K562 (cell line): ENCODE data around the gene ZNF548. TPM values are rescaled to one million over a fixed set of nuclear protein-coding genes. Genes with fewer than 3 reads are reported as not detected.
A peak's percentile ranks its signal among the peaks of the same experiment; 100 is the strongest.

Experiments
- HNRNPUL1 ChIP-seq: fragments of 200-400 bp; formaldehyde crosslinking; IDR thresholded peaks from 2 replicates; pipeline ENCODE4 v1.6.1; 2017; ENCODE audit warnings: low read length
- LARP7 ChIP-seq: fragments of 450-650 bp; IDR thresholded peaks from 2 replicates; pipeline ENCODE4 v1.6.1; 2016
- ZNF140 ChIP-seq: fragments of 250-450 bp; sonication (Bioruptor Pico); IDR thresholded peaks from 2 replicates; pipeline ENCODE4 v1.8.0; 2021; ENCODE audit warnings: moderate library complexity, mild to moderate bottlenecking, inconsistent platforms
- polyA plus RNA-seq, 8 experiments: library from polyadenylated mRNA; depleted of rRNA in 4 of 8; stranded (reverse) in 5 of 8; unstranded in 3 of 8; fragments of >200 nt; fragmentation: Nextera tagmentation in 2 of 8; fragmentation: Illumina TruSeq in 1 of 8; extraction: Ambion mirVana in 2 of 8; extraction: Trizol in 1 of 8; gene quantifications; 2 replicates each; pipeline versions ENCODE4 v1.2.1 to v1.2.3, GENCODE V29; 2011 to 2014; ENCODE audit warnings: inconsistent platforms in 1 of 8, missing spikeins in 1 of 8
- total RNA-seq, 7 experiments: library from RNA; depleted of rRNA in 6 of 7; stranded (reverse); fragments of >200 nt in 6 of 7; fragmentation: Illumina TruSeq in 2 of 7; extraction: Trizol in 2 of 7; gene quantifications; 2 replicates each; pipeline versions ENCODE4 v1.2.1 to v1.2.3, GENCODE V29; 2011 to 2021; ENCODE audit warnings: low replicate concordance in 1 of 7
- TF ChIP-seq, protein P1 (sequence below), 2 experiments: fragments of 450-650 bp in 1 of 2; sonication (generic) in 1 of 2; formaldehyde crosslinking in 1 of 2; IDR thresholded peaks; 2 replicates each; pipeline versions ENCODE4 v1.7.1 to v1.9.0; 2016 to 2022; ENCODE audit warnings: inconsistent platforms in 1 of 2, mild to moderate bottlenecking in 1 of 2, missing genetic modification reagents in 1 of 2
- TF ChIP-seq, protein P2 (sequence below): sonication (generic); formaldehyde crosslinking; IDR thresholded peaks from 2 replicates; pipeline ENCODE4 v1.8.1; 2023; ENCODE audit warnings: mild to moderate bottlenecking, missing genetic modification reagents
- TF ChIP-seq, protein P3 (sequence below), 2 experiments: fragments of 450-650 bp; IDR thresholded peaks; 2 replicates each; pipeline ENCODE4 v1.6.1; 2018; ENCODE audit warnings: mild to moderate bottlenecking in 2 of 2, low read depth in 1 of 2; ENCODE audit not compliant: partially characterized antibody in 2 of 2

ZNF548 gene
- total and polyA plus RNA-seq, 9 of the 15 experiments (the other 6 are each of a cell fraction or from before 2014, with no cell fraction given), result 1.5 to 8.7 (median 4.5) TPM

GRCh38 chr19:57362997-57363687 is 26.5 kb upstream of the ZNF548 start, which contains the start of the genes TRAPPC2B and ZNF547 (continued):
- TF ChIP-seq, protein P1, sequence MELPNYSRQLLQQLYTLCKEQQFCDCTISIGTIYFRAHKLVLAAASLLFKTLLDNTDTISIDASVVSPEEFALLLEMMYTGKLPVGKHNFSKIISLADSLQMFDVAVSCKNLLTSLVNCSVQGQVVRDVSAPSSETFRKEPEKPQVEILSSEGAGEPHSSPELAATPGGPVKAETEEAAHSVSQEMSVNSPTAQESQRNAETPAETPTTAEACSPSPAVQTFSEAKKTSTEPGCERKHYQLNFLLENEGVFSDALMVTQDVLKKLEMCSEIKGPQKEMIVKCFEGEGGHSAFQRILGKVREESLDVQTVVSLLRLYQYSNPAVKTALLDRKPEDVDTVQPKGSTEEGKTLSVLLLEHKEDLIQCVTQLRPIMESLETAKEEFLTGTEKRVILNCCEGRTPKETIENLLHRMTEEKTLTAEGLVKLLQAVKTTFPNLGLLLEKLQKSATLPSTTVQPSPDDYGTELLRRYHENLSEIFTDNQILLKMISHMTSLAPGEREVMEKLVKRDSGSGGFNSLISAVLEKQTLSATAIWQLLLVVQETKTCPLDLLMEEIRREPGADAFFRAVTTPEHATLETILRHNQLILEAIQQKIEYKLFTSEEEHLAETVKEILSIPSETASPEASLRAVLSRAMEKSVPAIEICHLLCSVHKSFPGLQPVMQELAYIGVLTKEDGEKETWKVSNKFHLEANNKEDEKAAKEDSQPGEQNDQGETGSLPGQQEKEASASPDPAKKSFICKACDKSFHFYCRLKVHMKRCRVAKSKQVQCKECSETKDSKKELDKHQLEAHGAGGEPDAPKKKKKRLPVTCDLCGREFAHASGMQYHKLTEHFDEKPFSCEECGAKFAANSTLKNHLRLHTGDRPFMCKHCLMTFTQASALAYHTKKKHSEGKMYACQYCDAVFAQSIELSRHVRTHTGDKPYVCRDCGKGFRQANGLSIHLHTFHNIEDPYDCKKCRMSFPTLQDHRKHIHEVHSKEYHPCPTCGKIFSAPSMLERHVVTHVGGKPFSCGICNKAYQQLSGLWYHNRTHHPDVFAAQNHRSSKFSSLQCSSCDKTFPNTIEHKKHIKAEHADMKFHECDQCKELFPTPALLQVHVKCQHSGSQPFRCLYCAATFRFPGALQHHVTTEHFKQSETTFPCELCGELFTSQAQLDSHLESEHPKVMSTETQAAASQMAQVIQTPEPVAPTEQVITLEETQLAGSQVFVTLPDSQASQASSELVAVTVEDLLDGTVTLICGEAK (IDR thresholded peaks at IDR 0.05), result peak; percentile 90
- TF ChIP-seq, protein P1 (CRISPR knock-in tag; IDR thresholded peaks at IDR 0.05), result no peak
- TF ChIP-seq, protein P2, sequence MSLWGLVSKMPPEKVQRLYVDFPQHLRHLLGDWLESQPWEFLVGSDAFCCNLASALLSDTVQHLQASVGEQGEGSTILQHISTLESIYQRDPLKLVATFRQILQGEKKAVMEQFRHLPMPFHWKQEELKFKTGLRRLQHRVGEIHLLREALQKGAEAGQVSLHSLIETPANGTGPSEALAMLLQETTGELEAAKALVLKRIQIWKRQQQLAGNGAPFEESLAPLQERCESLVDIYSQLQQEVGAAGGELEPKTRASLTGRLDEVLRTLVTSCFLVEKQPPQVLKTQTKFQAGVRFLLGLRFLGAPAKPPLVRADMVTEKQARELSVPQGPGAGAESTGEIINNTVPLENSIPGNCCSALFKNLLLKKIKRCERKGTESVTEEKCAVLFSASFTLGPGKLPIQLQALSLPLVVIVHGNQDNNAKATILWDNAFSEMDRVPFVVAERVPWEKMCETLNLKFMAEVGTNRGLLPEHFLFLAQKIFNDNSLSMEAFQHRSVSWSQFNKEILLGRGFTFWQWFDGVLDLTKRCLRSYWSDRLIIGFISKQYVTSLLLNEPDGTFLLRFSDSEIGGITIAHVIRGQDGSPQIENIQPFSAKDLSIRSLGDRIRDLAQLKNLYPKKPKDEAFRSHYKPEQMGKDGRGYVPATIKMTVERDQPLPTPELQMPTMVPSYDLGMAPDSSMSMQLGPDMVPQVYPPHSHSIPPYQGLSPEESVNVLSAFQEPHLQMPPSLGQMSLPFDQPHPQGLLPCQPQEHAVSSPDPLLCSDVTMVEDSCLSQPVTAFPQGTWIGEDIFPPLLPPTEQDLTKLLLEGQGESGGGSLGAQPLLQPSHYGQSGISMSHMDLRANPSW, result no peak
- TF ChIP-seq, protein P3, sequence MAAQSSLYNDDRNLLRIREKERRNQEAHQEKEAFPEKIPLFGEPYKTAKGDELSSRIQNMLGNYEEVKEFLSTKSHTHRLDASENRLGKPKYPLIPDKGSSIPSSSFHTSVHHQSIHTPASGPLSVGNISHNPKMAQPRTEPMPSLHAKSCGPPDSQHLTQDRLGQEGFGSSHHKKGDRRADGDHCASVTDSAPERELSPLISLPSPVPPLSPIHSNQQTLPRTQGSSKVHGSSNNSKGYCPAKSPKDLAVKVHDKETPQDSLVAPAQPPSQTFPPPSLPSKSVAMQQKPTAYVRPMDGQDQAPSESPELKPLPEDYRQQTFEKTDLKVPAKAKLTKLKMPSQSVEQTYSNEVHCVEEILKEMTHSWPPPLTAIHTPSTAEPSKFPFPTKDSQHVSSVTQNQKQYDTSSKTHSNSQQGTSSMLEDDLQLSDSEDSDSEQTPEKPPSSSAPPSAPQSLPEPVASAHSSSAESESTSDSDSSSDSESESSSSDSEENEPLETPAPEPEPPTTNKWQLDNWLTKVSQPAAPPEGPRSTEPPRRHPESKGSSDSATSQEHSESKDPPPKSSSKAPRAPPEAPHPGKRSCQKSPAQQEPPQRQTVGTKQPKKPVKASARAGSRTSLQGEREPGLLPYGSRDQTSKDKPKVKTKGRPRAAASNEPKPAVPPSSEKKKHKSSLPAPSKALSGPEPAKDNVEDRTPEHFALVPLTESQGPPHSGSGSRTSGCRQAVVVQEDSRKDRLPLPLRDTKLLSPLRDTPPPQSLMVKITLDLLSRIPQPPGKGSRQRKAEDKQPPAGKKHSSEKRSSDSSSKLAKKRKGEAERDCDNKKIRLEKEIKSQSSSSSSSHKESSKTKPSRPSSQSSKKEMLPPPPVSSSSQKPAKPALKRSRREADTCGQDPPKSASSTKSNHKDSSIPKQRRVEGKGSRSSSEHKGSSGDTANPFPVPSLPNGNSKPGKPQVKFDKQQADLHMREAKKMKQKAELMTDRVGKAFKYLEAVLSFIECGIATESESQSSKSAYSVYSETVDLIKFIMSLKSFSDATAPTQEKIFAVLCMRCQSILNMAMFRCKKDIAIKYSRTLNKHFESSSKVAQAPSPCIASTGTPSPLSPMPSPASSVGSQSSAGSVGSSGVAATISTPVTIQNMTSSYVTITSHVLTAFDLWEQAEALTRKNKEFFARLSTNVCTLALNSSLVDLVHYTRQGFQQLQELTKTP (IDR thresholded peaks at IDR 0.05; ENCODE audit: low read depth in 1 of 2, partially characterized antibody in 2 of 2), result peak in 1 of 2 experiments; percentile 57
- TF ChIP-seq HNRNPUL1, result no peak
- no peak for TF ChIP-seq LARP7
- no peak for TF ChIP-seq ZNF140 (CRISPR knock-in tag)
